ENCODE results near the gene MKLN1. TPM values are rescaled to one million over a fixed set of nuclear protein-coding genes. Genes with fewer than 3 reads are reported as not detected.
"Not testable (repeated sequence)": the region's sequence is repeated elsewhere in the genome, so short reads cannot be mapped to it uniquely, and the experiment has no call there.

The MKLN1 gene
- polyA plus RNA-seq, 1 donor, result 21.6 TPM

DNA sequence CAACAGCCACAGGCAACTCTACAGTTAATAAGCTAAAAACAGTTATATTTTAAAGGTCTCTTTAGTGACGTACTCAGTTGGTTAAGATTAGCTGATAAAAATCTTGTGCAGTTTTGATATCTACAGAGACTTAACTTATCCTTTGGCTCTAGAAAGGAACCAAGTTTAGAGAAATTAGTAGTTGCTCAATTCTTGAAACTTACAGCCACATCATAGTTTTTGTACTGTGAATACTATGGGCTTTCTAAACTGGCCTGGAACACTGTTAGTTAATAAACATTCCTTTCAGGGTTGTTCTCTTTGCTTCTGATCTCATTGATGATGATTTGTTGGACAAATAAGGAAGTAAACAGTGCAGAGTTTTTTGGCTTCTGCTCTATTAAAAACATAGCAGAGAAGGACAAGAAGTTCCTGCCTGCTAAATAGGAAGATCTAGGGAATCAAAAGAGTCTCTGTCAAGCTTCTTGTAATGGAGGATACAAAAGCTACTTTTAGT lies 73.1 kb downstream of the MKLN1 start:
- no peak for DNase-seq (ENCODE audit: low read depth)

DNA sequence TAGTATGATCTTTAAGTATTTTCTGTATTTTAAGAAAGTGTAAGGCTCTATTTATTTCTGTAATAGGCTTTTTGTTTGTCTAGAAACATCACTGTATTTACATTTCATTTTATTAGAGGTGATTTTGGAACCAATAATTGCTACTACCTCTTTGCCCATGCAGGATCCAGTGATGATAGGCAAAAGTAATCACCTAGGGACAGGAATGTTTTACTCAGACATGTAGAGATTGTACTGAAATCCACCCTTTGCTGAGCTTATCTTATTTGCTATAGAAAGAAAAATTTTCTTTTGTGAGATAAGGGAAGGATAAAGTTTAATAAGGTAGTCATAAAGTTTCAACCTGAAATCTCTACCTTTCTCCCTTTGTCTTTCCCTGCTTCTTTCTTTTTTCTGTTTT lies 73.5 kb downstream of the MKLN1 start:
- DNase-seq (ENCODE audit: low read depth), result no peak

DNA sequence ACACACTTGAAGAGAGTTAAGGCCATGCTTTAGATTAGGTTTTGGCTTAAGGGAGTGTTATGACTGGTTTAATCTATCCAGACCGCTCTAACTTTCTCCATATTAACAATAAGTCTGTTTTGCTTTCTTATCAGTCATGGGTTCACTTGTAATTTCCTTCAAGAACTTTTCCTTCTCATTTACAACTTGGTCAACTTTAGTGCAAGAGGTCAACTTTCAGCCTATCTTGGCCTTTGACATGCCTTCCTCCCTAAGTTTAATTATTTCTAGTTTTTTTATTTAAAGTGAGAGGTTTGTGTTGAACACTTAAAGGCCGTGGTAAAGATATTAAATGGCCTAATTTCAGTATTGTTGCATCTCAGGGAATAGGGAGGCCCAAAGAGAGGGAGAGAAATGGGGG lies 75.6 kb downstream of the MKLN1 start:
- no peak for DNase-seq (ENCODE audit: low read depth)

DNA sequence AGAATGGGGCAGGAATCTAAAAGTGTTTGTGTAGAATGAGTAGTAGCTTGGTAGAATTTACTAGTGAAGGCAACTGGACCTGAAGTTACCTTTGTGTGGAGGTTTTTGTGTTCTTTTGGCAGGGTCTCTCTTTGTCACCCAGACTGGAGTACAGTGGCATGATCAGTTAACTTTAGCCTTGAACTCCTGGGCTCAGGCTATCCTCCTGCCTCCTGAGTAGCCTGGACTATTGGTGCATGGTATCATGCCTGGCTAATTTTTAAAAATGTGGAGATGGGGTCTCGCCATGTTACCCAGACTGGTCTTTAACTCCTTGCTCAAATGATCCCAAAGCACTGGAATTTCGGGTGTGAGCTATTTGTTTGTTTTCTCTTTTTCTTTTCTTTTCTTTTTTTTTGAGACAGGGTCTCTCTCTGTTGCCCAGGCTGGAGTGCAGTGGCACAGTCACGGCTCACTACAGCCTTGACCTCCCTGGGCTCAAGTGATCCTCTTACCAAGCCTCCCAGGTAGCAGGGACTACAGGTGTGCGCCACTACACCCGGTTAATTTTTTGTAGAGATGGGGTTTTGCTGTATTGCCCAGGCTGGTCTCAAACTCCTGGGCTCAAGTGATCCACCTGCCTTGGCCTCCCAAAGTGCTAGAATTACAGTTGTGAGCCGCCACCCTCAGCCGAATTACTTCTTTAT lies 76.7 kb downstream of the MKLN1 start:
- DNase-seq (ENCODE audit: low read depth), result no peak

DNA sequence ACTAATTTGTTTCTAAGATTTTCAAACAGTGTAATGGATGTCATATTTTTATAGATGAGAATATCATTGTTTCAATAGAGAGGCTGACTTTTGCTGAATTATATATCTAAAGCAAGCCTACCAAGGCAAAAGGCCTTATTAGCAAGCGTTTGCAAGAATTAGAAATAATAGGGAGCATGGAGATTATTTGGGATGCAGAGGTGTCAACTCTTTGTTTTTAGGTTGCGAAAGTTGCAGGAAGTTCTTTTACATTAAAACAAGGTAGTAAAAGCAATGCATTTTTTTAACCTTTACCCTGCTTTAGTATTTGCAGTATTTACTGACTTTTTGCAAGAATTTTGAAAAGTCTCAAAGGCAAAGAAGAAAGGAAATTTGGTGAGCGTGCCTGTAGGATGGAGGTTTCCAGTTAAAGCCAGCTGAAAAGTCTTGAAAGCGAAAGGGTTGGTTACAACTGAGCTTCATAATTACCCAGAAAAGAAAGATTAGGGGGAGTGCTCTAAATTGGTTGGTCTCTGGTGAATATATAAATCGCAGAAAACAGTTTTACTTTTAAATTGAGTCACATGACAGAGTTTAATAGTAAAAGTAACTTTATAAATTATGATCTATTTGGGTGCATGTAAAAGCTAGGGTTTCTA lies 81.6 kb downstream of the MKLN1 start:
- no peak for DNase-seq (ENCODE audit: low read depth)

DNA sequence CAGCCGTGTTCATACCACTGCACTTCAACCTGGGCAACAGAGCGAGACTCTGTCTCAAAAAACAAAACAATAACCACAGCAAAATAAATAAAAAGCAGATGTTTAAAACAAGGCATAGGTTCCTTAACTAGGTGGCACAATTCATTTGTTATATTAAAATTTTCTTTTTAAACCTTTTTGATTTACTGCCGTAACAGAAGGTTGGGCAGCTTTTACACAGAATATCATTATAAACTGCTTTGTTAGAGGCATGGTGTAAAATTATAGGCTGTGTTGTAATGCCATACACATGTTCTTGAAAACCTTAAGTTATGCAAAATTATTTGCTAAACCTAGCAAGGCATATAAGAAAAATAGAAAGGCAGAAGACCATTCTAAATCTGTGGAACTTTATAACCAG lies 84.4 kb downstream of the MKLN1 start:
- no peak for DNase-seq (ENCODE audit: low read depth)

DNA sequence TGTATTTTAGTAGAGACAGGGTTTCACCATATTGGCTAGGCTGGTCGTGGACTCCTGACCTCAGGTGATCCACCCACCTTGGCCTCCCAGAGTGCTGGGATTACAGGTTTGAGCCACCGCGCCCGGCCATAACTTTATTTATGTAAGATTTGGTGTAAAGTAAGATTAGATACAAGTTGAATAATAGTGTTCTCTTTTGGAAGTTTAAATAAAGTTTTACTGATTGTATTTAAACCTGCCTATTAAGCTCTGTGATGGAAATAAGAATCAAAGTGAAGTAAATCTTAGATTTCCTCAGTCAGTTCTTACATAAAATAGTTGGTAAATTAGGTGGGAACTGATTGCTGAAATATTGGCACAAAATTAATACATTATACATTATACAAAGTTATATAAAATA lies 86.0 kb downstream of the MKLN1 start:
- DNase-seq (ENCODE audit: low read depth), result no peak

DNA sequence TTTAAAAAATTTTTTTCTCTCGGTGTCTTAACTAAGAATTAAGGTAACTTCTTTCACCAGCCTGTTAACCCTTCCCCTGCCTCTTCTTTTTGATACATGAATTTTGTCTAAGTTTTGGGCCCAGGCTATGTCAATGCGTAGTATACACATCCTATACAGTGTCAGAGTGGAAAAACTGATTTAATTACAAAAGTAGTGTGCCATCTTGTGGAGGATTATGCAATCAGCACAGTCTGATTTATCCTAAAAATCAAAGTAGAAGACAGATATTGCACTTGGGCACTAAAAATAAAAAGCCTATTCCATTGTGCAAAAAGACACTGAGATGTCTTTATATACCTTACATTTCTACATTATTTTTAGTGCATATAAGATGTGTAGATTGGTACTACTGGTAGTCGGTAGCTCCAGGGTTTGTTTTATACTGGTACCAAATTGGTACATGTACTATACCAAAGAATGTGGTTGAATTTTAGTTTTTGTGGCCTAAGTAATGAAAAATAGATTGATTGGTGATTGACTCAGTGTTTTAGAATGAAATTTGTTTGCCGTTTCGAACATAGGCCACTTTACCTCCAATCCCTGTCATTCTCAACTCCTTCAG lies 96.6 kb downstream of the MKLN1 start:
- peak; percentile 5 for DNase-seq (ENCODE audit: low read depth)

DNA sequence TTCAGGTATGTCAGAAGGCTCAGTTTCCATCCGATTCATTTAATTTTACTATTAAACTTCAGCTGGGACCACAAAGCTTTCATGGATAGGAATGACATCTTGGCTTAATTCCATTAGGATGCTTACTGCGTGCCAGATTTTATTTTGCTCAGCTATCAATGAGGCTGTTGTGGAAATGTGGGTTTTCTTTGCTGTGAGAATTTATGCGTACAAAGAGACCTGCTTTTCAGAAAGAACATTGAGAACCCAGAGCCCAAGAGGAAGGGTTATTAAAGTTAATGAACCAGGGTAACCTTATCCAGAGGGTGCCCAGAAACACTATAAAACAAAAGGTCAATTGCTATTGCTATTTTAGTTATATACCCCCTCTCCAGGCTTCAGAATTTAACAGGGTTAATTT lies 98.3 kb downstream of the MKLN1 start:
- DNase-seq (ENCODE audit: low read depth), result no peak

DNA sequence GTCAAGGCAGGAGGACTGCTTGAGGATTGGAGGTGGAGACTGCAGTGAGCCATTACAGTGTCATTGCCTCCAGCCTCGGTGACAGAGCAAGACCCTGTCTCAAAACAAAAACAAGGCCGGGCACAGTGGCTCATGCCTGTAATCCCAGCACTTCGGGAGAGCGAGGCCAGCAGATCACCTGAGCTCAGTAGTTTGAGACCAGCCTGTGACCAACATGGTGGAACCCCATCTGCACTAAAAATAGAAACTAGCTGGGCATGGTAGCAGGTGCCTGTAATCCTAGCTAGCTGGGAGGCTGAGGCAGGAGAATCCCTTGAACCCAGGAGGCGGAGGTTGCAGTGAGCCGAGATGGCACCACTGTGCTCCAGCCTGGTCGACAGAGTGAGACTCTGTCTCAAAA lies 103.2 kb downstream of the MKLN1 start:
- DNase-seq (ENCODE audit: low read depth), result not testable (repeated sequence)

DNA sequence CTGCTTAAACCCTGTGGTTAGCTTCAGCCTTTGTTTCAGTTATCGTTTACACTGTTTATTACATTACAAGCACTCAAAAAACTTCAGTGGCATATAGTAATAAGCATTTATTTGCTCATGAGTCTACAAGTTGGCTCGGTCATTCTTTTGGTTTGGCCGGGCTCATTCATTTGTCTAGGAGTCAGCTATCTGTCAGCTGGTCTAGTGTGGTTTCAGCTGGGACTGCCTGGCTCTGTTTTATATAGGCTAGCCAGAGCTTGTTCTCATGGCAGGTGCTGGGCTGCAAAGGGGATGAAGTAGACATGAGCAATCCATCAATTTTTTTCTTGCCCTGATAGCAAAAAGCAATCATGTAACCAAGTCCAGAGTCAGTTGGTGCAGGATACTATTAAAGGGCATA lies 103.6 kb downstream of the MKLN1 start:
- no peak for DNase-seq (ENCODE audit: low read depth)

DNA sequence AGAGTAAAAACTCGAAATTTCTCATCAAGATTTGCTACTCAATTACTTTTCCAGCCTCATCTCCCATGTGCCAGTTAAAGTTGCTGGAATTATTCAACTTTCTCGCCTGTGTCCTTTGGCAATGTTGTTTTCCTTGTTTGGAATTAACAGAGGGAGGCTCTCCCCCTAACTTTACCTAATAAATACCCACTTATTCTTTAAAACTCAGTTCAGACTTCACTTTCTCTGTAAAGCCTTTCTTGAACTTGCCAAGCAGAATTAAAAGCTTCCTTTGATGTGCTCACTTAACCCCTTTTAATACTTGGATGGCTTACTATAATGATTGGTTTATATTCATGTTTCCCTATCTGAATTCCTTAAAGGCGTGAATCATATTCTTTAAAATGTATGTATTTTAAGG lies 104.1 kb downstream of the MKLN1 start:
- no peak for DNase-seq (ENCODE audit: low read depth)

DNA sequence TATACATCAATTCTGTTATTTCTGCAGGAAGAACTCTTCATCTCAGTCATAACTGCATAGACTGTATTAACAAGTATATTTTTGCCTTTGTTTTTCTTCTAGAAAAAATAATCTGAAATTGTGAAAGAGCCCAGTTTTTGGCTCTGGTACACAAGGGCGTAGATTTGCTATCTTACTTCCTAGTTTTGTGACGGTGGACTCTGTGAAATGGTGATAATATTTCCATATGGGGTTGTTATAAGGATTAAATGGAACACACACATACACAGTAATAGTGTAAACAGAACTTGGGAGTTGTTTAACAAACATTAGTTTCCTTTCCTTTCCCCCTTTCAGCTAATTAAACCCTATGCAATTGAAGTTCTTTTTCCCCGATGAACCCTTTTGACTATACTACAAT lies 108.7 kb downstream of the MKLN1 start:
- no peak for DNase-seq (ENCODE audit: low read depth)

DNA sequence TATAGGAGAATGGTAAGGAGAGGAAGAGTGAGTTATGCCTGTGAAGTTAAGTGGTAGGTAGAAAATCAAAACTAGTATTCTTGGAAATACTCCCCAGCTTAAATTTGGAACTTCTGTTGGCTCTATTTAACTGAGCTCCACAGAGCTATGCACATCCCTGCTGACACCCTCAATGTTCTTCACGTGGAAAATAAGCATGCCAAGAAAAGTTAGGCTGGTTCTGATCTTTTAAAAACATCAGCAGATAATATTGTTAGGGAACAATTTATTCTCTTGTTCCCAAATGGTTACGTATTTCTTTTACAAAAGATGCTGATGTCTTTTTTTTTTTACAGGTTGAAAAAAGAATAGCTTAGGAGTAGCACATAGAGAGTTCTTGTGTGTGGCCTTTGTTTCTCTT lies 111.3 kb downstream of the MKLN1 start:
- DNase-seq (ENCODE audit: low read depth), result no peak

DNA sequence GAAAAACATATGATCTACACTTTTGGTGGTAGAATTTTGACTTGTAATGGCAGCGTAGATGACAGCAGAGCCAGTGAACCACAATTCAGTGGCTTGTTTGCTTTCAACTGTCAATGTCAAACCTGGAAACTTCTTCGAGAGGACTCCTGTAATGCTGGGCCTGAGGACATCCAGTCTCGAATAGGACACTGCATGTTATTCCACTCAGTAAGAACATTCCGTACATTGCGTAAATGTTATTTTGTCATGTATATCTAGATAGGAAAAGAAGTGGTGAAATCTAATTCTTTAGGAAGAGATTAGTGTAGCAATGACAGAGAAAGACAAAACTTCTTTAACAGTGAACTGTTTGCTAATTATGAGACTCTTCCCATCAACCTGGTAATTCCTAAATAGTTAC lies 115.8 kb downstream of the MKLN1 start:
- DNase-seq (ENCODE audit: low read depth), result no peak

DNA sequence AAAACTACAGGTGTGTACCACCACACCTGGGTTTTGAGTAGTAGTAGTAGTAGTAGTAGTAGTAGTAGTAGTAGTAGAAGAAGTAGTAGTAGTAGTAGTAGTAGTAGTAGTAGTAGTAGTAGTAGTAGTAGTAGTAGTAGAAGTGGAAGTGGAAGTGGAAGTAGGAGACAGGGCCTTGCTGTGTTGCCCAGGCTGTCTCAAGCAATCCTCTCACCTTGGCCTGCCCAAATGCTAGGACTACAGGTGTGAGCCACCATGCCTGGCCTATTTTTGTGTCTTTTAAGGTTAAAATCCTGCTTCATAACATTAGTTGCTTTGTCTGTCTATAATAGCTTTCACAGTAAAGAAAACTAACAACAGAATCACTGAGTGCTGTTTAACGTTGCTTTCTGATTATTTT lies 117.0 kb downstream of the MKLN1 start:
- no peak for DNase-seq (ENCODE audit: low read depth)

DNA sequence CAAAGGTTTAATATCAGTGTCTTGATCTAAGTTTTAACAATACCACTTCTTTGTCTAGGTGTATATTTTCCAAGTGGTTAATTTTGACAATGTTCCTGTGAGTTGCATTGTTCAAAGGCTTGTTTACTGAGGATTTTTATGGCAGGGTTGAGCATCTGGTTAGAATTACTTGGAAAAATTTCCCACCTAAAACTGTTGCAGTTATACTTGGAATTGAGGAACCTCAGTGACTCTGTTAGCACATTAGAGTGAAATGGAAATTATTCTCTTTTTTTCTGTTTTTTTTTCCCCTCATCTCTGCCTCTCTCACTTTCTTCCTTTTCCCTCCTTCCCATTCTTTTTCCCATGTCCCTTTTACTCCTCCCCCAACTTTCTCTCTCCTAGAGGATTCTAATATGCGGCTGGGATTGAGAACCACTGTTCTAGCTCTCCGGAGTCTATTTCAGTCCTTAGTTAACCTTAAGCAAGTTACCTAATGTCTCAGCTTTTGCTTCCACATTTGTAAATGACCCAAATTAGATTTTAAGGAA lies 121.8 kb downstream of the MKLN1 start:
- no peak for DNase-seq (ENCODE audit: low read depth)

DNA sequence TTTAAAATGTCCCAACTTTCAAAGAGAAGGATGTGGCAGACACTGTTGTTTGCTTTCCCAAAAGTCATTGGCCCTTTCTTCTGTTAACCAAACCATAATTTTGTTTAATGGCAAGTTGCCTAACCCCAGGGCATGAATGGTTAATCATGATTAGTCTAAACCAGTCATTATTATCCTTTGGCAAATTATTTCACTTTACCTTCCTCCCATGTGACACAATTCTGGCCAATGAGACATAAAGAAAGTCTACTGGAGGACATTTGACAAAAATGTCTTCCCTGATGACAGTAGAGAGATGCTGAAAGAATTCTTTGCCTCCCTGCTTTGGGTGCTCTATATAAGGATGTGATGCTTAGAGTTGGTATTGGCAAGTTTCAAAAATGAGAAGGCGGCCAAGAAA lies 126.8 kb downstream of the MKLN1 start:
- DNase-seq (ENCODE audit: low read depth), result no peak

DNA sequence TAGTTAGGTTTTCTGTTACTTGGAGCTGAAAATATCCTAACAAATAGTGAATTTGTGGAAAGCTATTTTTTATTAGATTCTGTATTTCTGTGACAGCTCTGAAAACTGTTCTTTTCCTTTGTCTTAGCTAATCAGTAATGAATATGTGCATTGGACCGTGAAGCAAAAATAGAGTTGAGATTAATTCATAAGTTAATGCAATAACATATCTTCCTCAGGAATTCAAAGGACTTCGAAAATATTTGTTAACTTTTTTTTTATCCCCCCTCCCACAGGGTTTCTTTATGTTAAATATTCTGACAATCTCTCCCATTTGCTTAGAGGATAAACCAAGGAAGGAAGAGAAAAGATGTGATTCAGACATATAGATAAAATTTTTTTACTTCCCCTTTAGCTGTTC lies 127.3 kb downstream of the MKLN1 start:
- no peak for DNase-seq (ENCODE audit: low read depth)

DNA sequence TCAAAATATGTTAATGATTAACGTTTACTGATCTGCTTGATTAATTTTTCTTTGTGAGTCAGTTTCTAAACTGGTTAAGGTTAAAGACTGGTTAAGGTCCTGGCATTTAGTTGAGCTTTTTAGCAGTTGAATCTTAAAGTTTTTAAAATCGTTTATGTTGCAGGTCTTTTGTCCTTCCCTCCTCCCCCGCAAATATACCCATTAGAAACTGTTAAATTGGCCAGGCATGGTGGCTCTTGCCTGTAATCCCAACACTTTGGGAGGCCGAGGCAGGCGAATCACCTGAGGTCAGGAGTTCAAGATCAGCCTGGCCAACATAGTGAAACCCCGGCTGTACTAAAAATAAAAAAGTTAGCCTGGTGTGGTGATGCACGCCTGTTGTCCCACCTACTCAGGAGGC lies 127.9 kb downstream of the MKLN1 start:
- no peak for DNase-seq (ENCODE audit: low read depth)

DNA sequence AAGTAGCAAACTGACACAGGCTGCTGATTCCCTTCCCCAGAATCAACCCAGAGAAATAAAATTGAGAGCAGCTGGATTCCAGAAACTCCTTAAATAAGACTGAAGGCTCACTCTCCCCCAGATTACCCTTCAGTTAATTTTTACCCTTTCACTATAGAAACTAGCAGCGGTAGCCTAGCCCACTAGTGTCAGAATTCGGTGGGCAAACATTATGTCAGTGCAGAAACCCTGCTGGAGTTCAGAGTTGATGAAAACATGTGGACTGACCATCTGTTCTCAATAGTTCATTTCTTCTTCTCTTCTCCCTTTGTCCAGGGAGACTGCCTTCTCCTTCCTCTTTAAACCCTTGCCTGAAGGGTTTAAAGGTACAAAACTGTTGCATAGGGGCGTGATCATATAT lies 128.7 kb downstream of the MKLN1 start:
- DNase-seq (ENCODE audit: low read depth), result no peak

DNA sequence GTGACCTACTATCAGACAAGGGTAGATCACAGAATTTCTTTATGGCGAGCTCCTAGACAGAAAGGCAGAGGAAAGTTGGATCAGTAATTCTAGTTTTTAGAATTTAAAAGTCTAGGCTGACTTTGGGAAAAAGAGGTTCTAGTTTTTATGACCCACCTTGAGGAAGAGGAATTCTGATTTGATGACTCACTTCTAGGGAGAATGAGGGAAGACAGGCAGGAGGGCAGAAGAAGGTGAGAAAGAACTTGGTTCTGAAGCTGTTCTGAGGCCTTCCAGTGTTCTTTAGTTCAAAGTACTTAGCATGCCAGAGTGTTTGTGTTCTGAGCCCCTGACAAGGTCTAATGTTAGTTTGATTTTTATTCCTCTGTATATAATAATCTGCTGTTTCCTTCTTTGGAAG lies 131.6 kb downstream of the MKLN1 start:
- DNase-seq (ENCODE audit: low read depth), result no peak

DNA sequence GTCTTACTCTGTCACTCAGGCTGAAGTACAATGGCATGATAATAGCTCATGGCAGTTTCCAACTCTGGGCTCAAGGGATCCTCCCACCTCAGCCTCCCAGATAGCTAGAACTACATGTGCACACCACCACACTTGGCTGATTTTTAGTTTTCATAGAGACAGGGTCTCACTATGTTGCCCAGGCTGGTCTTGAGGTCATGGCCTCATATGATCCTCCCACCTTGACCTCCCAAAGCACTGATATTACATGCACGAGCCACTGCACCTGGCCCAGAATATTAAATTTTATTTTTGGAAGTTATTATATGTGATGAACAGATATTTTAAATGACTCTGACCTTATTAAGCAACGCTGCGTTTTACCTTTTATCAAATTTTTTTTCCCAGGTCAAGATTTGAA lies 134.4 kb downstream of the MKLN1 start:
- DNase-seq (ENCODE audit: low read depth), result no peak

All from forelimb muscle (tissue), 1 donor.